Testis (tissue), 3 donors: ENCODE data around the gene LLPH. TPM values are rescaled to one million over a fixed set of nuclear protein-coding genes. Genes with fewer than 3 reads are reported as not detected.

Experiments used
- DNase-seq: peaks from one replicate; pipeline ENCODE4 v3.0.0-alpha.2; 2019
- H3K27ac ChIP-seq, 2 donors: fragments of 200-600 bp; sonication (generic); one replicate each; pipeline ENCODE4 v1.5.1; 2019
- H3K27me3 ChIP-seq: fragments of 200-600 bp; sonication (generic); one replicate; pipeline ENCODE4 v1.5.1; 2019
- H3K36me3 ChIP-seq: fragments of 200-600 bp; sonication (generic); one replicate; pipeline ENCODE4 v1.5.1; 2017; ENCODE audit warnings: low read depth; ENCODE audit errors: missing control alignments
- H3K4me1 ChIP-seq: fragments of 200-600 bp; sonication (generic); one replicate; pipeline ENCODE4 v1.5.1; 2019
- H3K4me3 ChIP-seq, 2 donors: fragments of 200-600 bp; sonication (generic); one replicate each; pipeline ENCODE4 v1.5.1; 2017 to 2019
- H3K9me3 ChIP-seq: fragments of 200-600 bp; sonication (generic); one replicate; pipeline ENCODE4 v1.5.1; 2017
- CTCF ChIP-seq, 3 experiments: fragments of 450-650 bp in 2 of 3; fragments of 200-600 bp in 1 of 3; sonication (generic) in 1 of 3; IDR thresholded peaks; one replicate each; pipeline ENCODE4 v1.5.1; 2016 to 2019; ENCODE audit warnings: antibody characterized with exemption in 3 of 3, mild to moderate bottlenecking in 2 of 3, moderate library complexity in 1 of 3
- POLR2A ChIP-seq: fragments of 450-650 bp; IDR thresholded peaks from one replicate; pipeline ENCODE4 v1.6.1; 2017; ENCODE audit warnings: antibody characterized with exemption, mild to moderate bottlenecking, moderate library complexity
- WGBS, 2 donors: methylation state at CpG; one replicate each; pipeline ENCODE4 v1.1.5; 2018; 5-methylcytosine and 5-hydroxymethylcytosine counted together
- intact Hi-C: fragments of 100-400 bp; cut with DNase I; formaldehyde crosslinking; loops from one replicate; pipeline ENCODE4 v1.15.1; 2023; ENCODE audit warnings: low total_unique reads
- polyA plus RNA-seq: library from polyadenylated mRNA; stranded (reverse); fragments of 350-450 nt; fragmentation: Illumina TruSeq; extraction: RNeasy Lipid Tissue Mini Kit (QIAGEN cat#74804); gene quantifications from one replicate; pipeline ENCODE4 v1.2.3, GENCODE V29; 2014; ENCODE audit warnings: low read depth, low replicate concordance; ENCODE audit not compliant: insufficient read depth
- total RNA-seq, 2 donors: library from RNA; depleted of rRNA; stranded (reverse); fragments of >200 nt; gene quantifications; one replicate each; pipeline ENCODE4 v1.2.3, GENCODE V29; 2016

Gene LLPH
- total and polyA plus RNA-seq, 3 donors from 2014 or later, result 12.9 to 36.5 (median 17.3) TPM

- TF ChIP-seq CTCF (IDR thresholded peaks at IDR 0.05), result no peak
- no peak for TF ChIP-seq POLR2A
- WGBS, 2 donors, result 64 to 70% methylated on average over 3 of the region's 3 CpGs
- no peaks in the 10 kb centered on the region for H3K4me1 ChIP-seq
- H3K36me3 ChIP-seq, result no peaks in the 10 kb centered on the region
- no peak overlapping the region for H3K27ac ChIP-seq
- H3K9me3 ChIP-seq, result no peaks in the 10 kb centered on the region
- intact Hi-C loops, result no loop called here
- no peak overlapping the region for H3K4me3 ChIP-seq
- DNase-seq, result no peak
- H3K27me3 ChIP-seq, result no peaks in the 10 kb centered on the region
These were observed 63.5 kb downstream of the LLPH start for GRCh38 chr12:66066929-66067523.

Other genes starting within 250 kb of the LLPH start
- gene TMBIM4, start 39.2 kb upstream of the LLPH start, total RNA-seq, result 100 to 1,000 TPM; 175 to 205 TPM
- gene TMBIM4, start 39.2 kb upstream of the LLPH start, polyA plus RNA-seq, result 462 TPM
- gene IRAK3, start 58.5 kb upstream of the LLPH start, total RNA-seq, result 1 to 10 TPM; 6.1 to 7.0 TPM
- gene IRAK3, start 58.5 kb upstream of the LLPH start, polyA plus RNA-seq, result 3.1 TPM
- gene HELB, start 171.7 kb upstream of the LLPH start, total RNA-seq, result 1 to 10 TPM; 5.9 to 6.3 TPM
- gene HELB, start 171.7 kb upstream of the LLPH start, polyA plus RNA-seq, result 1.0 TPM